Hair follicular keratinocyte (primary cell): ENCODE data around the gene ZNF529. TPM values are rescaled to one million over a fixed set of nuclear protein-coding genes. Genes with fewer than 3 reads are reported as not detected.

Experiments used
- total RNA-seq: library from RNA; depleted of rRNA; stranded (reverse); fragments of >200 nt; gene quantifications from 2 replicates; pipeline ENCODE4 v1.2.3, GENCODE V29; 2015

Gene ZNF529
- total RNA-seq = 3.0 and 6.8 TPM in 2 replicates

DNA sequence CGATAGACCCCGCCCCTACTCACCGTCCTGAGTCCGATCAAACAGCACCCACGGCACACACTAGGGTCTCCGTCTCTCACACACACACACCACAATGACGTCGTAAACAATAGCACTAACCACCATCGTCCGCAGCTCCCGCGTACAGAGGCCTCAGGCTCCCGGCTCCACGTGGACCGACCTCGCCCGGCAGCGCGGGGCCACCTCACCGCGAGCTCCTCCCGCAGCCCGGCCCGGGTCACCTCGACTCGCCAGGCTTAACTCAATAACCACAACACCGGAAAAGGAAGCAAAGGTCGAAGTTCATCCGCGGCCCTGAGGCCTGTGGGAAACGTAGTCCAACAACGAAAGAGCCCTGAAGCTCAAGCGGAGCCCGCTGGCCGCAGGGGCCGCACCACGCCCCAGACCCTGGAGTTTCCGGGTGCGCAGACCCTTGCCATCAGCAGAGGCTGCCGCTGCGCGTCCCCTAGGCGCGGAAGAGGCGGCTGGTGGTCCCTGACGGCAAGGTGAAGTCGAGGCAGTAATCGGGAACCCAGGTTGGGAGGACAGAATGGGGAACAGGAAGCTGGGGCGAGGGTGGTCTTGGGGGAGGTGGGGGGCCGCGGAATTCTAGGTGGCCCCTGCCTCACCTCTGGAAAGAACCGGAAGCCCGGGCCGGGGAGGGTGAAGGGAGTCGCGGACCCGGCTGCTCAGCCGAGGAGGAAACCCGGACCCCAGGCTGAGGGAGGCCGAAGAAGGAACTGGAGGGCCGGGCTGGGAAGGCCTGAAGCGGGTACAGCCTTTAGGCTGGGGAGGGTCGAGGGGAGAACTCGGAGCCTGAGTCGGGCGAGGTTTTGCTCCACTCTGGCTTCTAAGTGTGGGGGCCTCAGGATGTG is at the start of gene ZNF529:
TSS of gene ZNF529 (minus strand) at position 273 of the 875 bp plus-strand sequence. CDS start 946 bp downstream, outside the sequence.

GRCh38 chr19:36605101-36605876 is 32.2 kb upstream of the ZNF529 start, which contains the start of gene ZNF382:
ZNF382 (plus strand) TSS chr19:36605313; CDS start chr19:36609915, 4,602 bp downstream.

DNA sequence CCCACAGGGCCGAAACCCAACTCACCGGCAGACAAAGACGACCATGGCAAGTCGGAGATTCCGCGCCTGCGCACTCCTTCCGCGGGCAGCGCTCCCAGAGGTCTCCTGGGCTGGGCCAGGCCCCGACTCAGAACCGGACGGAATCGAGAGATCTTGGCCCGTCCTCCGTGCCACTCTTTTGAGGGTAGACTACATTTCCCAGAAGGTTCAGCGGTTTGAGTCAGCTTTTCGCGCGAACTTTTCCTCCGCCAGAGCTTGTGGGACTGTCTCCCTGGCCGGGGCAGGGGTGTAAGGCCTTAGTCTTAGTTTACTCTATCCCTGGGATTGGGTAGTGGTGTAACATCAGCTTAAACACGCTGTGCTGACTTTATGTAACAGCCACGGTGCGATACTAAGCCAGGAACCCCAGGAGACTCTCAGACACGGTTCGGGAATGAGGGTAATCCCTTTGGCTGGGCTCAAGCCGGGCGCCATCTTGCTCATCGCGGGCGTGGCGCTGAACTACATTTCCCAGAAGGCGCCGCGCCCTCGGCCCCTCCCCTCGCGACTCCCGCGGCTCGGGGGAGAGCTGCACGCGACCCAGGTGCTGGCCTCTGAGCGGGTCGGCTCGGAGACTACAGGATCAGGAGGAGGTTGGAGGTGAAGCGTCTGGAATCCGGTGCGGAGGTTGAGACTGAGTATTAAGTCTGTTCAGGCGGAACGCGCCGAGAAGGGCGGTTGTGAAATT is 44.7 kb downstream of the ZNF529 start, which contains the start of gene ZNF260:
TSS of gene ZNF260 (minus strand) at position 78 of the 727 bp plus-strand sequence. CDS start 13,033 bp downstream, outside the sequence.

Other genes starting within 250 kb of the ZNF529 start
- 0.15 and 0.31 TPM in 2 replicates for gene ZFP14, start 194.1 kb downstream of the ZNF529 start, total RNA-seq
- gene ZFP82, start 154.6 kb downstream of the ZNF529 start, total RNA-seq = 3.4 and 3.9 TPM in 2 replicates
- 3.4 and 4.3 TPM in 2 replicates for gene ZNF566, start 83.7 kb downstream of the ZNF529 start, total RNA-seq
- 5.4 and 7.0 TPM in 2 replicates for gene ZNF260, start 45.0 kb downstream of the ZNF529 start, total RNA-seq
- 5.6 and 9.4 TPM in 2 replicates for gene ZNF382, start 32.0 kb upstream of the ZNF529 start, total RNA-seq
- gene ZNF461, start 93.5 kb upstream of the ZNF529 start, total RNA-seq = 1.7 and 6.1 TPM in 2 replicates
- gene ZNF567, start 114.3 kb upstream of the ZNF529 start, total RNA-seq = 2.7 and 4.0 TPM in 2 replicates
- 0.72 and 0.78 TPM in 2 replicates for gene ZNF850, start 199.5 kb upstream of the ZNF529 start, total RNA-seq